Stimulated activated CD4-positive, alpha-beta T cell treated with anti-CD3 and anti-CD28 coated beads, Interleukin-15, amount 100 ng/mL, for 1 hour (primary cell): ENCODE measurements around the gene NRK.
"Not testable (repeated sequence)": the region's sequence is repeated elsewhere in the genome, so short reads cannot be mapped to it uniquely, and the experiment has no call there.

Experiments used
- DNase-seq, 2 donors: peaks; one replicate each; pipeline ENCODE4 v3.0.0-alpha.2; 2020; ENCODE audit warnings: low read depth in 1 of 2, low spot score in 1 of 2

NRK gene, protein sequence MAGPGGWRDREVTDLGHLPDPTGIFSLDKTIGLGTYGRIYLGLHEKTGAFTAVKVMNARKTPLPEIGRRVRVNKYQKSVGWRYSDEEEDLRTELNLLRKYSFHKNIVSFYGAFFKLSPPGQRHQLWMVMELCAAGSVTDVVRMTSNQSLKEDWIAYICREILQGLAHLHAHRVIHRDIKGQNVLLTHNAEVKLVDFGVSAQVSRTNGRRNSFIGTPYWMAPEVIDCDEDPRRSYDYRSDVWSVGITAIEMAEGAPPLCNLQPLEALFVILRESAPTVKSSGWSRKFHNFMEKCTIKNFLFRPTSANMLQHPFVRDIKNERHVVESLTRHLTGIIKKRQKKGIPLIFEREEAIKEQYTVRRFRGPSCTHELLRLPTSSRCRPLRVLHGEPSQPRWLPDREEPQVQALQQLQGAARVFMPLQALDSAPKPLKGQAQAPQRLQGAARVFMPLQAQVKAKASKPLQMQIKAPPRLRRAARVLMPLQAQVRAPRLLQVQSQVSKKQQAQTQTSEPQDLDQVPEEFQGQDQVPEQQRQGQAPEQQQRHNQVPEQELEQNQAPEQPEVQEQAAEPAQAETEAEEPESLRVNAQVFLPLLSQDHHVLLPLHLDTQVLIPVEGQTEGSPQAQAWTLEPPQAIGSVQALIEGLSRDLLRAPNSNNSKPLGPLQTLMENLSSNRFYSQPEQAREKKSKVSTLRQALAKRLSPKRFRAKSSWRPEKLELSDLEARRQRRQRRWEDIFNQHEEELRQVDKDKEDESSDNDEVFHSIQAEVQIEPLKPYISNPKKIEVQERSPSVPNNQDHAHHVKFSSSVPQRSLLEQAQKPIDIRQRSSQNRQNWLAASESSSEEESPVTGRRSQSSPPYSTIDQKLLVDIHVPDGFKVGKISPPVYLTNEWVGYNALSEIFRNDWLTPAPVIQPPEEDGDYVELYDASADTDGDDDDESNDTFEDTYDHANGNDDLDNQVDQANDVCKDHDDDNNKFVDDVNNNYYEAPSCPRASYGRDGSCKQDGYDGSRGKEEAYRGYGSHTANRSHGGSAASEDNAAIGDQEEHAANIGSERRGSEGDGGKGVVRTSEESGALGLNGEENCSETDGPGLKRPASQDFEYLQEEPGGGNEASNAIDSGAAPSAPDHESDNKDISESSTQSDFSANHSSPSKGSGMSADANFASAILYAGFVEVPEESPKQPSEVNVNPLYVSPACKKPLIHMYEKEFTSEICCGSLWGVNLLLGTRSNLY (N-terminal part only)

DNA sequence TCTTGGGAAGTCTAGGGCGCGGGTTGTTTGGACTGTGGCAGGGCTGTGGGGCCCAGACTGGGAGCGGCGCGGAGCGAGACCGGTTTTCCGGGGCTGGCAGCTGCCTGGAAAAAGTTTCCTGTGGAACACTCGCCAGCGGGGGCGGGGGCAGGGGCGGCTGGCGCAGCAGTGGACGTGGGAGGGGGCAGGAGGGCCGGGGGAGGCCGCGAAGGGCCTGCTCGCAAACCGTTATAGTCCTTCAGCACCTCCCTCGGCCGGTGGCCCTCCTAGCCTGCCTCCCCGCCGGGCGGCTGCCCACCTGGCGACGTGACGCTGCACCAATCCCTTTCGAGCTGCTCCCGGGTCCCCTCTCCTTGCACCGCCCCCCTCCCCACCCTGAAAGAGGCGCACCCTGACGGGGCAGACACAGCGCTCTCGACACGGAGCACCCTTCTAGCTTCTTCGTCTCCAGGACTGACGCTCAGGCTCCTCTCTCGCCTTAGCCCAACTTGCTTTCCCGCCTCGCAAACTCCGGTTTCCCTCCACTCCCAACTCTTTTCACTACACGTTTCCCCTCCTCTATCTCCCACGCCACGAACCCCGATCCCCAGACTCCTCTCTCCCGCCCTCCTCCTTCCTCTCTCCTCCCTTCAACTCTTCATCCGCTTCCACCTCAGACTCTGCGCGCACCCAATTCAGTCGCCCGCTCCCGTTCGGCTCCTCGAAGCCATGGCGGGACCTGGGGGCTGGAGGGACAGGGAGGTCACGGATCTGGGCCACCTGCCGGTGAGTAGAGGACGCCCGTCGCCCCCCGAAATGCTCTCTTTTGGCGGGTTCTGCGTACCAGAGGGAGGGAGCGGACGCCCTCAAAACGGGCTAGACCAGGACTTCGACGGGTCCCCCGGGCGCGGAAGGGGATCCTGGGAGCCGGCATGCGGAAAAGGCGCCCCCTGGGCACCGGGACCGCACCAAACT, at the start of gene NRK:
Gene NRK (plus strand): TSS at position 402 of the 954 bp plus-strand sequence. CDS start 307 bp downstream, at position 709.
- no peak for DNase-seq

DNA sequence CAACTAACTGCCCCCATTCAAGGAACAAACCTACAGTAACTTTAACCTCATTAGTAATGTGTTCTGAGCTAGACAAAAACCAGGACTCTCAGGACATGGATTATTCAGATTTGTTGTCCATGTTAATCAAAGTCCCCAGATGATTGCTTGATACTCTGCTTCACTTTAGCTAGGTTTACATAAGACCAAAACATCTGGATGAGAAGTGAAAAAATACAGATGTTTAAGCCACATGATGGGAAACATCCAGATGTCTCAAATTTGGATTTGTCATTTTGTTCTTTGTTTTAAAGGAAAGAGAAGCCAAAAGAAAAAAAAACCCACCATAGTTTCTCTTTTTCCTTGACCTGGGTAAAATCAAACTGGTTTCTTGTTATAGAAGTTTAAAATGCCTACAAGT, 48.5 kb upstream of the NRK start:
- no peak for DNase-seq

DNA sequence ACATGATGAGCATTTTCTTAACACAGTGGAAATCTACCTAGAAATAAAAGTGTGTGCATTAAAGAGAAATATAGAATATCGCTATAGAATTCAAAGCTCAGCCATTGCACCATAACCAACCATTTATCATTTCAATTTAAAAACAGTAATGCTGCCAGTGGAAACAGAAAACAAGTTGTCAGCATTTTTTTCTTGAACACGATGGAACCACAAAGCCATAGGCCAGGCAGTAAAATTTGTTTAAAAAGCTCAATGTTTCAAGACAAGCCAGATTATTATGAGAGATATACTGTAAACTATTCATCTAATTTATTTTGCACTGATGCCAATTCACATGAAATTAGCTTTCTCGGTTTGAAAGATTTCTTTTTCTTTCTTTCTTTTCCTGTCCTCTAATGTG, 46.7 kb upstream of the NRK start:
- DNase-seq = no peak

DNA sequence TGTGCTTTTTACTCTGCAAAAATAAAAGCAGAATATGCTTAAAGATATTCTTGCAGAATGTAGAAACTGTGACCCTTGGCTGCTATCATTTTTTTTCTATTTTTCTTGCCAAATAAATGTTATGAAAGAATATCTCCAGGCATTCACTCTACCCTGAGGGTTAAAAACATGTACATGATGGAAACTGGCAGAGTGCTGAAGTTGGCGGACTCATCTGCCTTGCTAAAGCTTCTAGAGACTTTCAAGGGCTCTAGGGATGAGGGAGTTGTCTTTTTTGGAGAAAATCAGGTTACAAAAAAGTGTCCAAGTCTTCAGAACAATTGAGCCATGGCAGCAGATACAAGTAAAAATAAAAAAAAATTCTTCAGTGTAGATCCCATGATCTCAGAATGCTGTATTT, 40.5 kb upstream of the NRK start:
- DNase-seq = no peak

DNA sequence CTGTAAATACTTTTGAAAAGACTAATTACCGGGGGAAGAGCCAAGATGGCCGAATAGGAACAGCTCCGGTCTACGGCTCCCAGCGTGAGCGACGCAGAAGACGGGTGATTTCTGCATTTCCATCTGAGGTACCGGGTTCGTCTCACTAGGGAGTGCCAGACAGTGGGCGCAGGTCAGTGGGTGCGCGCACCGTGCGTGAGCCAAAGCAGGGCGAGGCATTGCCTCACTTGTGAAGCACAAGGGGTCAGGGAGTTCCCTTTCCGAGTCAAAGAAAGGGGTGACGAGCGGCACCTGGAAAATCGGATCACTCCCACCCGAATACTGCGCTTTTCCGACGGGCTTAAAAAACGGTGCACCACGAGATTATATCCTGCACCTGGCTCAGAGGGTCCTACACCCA, 25.5 kb upstream of the NRK start:
- DNase-seq = not testable (repeated sequence)

DNA sequence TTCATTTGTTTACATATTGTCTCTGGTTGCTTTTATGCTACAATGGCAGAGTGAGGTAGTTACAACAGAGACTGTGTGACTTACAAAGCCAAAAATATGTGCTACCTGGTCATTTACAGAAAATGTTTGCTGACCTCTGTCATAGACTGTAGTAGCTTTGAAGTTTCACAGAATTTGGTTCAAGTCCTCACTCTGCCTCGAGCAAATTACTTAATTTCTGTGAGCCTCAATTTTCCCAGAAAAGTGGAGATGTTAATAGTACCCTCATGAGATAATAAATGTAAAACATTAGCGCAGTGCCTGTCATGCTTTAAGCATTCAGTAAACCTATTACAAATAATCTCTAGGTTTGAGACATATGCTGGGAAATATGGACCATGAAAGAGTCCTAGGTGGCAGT, 18.4 kb upstream of the NRK start:
- DNase-seq = no peak

DNA sequence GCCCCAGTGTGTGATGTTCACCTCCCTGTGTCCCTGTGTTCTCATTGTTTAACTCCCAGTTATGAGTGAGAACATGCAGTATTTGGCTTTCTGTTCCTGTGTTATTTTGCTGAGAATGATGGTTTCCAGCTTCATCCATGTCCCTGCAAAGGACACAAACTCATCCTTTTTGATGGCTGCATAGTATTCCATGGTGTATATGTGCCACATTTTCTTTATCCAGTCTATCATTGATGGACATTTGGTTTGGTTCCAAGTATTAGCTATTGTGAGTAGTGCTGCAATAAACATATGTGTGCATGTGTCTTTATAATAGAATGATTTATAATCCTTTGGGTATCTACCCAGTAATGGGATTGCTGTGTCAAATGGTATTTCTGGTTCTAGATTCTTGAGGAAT, 16.7 kb upstream of the NRK start:
- not testable (repeated sequence) for DNase-seq

DNA sequence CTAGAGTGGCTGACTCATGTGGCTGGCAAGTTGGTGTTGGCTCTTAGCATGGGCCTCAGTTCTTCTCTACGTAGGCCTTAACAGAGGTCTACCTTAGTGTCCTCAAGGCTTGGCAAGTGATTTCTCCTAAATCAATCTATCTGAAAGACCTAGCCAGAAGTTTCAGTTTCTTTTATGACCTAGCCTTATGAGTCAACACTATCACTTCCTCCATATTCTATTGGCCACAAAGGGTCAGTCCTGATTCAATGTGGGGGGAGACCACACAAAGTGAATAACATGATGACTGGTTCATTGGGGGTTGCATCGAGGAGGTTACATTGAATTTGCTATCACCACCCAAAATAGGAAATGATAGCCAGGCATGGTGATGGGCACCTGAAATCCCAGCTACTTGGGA, 5.8 kb upstream of the NRK start:
- no peak for DNase-seq

DNA sequence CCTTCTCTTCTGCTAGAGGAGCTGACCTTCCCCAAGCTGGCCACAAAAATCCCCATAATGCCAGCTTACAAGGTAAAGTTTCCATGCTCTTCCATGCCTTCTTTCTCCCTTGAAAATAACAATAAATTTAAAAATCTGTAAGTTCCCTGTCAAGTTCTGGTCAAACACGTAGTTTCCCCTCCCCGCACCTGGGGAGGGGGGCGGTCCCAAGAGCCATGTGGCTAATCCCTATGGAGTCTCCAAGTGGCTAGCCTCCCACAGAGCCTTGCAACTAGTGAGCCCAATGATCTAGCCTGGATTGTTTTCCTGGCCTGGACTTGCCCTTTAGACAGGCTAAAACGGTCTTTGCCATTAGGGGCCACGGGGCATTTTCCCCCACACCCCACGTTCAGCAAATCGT, 2.1 kb upstream of the NRK start:
- no peak for DNase-seq

DNA sequence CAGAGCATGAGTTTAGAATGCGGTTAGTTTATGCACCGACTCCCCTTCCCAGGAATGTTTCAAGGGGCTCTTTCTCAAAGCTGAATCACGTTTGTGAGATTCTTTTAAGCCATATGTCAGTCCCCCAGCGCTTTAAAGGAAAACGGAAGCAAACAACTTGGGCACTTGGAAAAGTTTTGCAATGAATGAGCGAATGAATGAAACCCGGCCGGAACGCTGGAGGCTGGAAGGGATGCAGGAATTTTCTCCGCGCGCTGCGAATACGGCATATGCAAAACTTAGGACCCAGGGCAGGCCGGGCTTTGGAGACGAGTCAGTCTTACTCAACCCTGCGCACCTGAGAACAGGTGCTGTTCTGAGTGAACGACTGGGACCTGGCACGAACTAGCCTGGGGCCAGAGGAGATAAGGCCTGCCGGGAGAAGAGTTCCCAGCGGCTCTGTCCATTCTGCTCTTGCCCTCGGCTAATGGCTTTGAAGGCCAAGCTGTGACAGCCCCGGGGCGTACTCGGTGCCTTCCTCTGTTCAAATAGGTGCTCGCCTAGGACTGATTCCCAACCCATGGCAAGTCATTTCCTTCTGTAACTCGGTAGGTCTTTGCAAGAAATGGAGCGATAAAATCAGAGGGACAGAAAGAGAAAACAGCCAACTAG, 743 bp upstream of the NRK start:
- DNase-seq = no peak

DNA sequence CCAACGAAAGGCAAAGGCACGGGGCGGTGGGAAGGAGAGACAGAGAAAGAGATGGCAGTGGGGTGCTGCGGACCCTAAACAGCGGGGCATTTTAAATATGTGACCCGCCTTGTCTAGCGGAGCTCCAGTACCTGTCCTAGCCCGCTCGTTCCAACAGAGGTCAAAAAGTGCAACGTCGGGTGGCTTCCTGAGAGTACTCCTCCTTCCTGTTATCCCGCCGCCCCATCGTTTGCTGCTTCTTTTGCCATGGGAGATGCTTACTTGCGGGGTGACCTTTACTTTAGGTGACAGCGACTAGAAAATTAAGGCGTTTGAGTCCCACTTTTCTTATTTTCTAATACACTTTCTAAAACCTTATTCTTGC, 735 bp downstream of the NRK start:
- no peak for DNase-seq

DNA sequence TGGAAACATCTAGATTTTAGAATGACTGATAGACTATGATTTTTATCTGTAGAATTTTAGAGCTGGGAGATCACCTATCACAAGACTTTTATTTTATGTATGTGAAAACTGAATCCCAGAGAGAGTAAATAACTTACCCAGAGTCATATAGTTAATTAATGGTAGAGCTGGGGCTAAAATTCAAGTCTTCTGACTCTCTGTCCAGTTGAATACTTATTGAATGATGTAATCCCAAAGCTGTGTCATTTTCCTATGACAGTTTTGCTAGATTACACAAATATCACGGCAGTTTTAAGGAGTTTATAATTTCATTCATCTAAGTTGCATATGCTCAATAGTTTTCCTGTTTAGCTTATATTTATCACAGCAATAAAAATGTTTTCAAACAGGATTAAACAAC, 6.7 kb downstream of the NRK start:
- no peak for DNase-seq

DNA sequence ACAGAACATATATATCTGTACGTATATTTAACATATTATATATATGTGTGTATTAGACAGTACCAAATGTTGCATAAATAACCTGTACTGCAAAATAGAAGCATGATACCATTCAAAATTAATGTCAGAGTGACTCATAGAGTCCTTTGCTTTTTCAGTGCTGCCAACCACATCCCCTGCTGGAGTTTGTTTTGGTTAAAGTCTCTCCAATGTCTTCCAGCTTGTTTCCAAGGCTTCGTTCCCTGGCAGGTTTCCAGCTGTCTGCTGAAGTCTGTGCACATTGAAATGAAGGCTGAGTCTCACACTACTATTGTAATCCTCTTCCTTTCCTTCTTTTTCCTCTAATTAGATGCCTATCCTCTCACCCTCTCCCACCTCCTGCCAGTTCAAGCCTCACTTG, 14.9 kb downstream of the NRK start:
- no peak for DNase-seq

DNA sequence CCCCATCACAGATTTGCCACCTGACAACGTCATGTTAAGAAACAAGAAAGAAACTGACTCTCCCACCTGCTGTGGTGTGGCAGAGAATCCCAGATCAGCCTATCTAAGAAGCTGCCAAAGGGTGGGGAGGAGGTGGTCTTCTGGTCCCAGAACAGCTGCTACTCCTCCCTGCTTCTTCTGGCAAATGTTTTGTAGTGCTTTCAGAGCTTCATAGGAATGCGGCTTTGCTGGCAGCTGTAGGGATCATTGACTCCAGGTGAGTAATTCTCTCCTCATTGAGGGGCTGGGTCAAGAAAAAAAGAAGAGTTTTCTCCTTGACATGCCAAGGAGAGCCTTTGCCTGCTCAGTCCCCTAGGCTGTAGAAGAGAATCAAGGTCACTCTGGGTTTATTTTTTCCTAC, 23.3 kb downstream of the NRK start:
- no peak for DNase-seq

DNA sequence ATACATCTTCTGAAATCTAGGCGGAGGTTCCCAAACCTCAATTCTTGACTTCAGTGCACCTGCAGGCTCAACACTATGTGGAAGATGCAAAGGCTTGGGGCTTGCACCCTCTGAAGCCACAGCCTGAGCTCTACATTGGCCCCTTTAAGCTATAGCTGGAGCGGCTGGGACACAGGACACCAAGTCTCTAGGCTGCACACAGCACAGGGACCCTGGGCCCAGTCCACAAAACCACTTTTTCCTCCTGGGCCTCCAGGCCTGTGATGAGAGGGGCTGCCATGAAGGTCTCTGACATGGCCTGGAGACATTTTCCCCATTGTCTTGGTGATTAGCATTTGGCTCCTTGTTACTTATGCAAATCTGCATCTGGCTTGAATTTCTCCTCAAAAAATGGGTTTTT, 27.8 kb downstream of the NRK start:
- not testable (repeated sequence) for DNase-seq

DNA sequence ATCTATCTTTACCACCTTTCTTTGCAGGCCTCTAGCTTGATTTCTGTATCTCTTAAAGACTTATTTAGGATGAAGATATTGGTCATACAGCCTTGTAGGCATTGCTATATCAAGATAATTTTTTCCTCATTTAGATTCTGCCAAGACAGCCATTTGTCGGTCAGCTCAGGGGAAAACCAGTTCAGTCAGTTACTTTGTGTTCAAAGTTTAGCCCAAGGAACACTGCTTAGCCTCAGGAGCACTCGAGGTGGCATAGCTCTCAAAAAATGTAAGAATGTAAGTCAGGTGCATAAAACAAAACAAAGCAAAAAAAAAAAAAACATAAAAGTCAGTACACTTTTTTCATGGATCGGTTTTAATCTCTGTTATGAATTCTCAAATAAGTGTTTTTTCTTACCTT, 43.4 kb downstream of the NRK start:
- no peak for DNase-seq

DNA sequence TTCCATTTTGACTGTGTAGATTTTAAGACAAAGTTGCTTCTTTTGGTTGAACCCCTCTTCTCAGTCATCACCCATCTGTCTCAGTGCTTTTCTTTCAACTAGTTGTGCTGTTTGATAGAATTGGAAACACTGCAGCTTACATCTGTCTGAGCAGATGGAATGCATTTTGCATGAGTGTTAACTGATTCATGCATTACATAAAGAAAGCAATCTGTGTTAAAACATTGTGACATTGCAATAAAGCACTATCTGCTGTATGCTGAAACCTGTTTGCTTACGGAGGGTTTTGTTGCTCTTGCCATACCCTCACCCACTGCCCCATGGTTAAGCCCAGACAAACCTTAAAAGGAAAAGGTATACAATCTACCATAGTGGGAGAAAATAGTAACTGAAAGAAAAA, 47.4 kb downstream of the NRK start:
- DNase-seq = no peak

DNA sequence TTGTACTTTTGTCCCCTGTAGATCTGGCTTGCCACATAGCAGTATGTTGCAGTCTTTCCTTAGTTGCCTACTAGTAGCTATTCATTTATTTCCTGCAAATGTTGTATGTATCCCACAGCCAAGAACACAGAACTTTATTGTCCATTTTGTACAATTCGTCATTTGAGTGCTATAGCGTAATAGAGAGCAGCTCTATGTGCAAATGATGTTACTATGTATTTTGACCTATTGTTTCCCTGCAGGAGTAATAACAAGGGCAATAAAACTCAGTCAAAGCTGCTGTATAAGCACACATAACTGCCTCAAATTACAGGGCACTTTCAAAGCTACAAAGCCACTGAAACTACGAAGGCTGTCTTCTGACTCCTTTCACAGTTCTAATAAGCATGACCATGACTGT, 48.1 kb downstream of the NRK start:
- DNase-seq = no peak

DNA sequence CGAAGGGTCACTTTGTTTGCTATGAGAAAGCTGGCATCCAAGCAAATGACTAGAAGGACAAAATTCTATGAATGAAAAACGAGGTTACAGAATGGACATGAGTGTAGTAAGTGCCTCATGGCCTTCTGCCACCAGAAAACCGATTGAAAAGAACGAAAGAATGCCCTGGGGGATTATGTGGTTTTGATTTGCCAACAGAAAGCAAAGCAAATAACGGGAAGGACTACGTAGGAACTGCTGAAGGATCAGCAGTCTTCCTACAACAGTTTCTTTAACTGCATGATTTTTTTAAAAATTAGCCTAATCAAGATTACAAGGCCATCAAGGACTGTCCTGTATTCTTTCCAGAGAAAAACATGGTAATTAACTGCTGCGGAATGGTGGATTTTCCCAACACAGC, 50.6 kb downstream of the NRK start:
- no peak for DNase-seq

DNA sequence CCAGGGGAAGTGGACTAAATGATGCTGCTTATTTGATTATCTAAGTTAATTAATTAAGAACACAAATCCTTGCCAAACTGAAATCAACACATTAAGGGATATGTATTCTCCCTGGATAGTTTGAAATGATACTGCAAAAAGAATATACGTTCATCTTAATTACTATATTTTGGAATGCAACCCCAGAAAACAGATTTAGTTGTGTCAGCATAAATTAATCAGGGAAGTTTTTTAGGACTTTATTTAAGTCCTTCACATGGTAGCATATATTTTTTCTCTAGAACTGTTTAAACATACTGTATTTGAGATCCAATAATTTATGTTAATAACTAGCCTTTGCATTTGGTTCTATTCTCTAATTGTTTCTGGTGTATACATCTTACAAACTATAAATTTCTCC, 52.5 kb downstream of the NRK start:
- DNase-seq = no peak
